K562 (cell line): ENCODE results near the gene ATL1. TPM values are rescaled to one million over a fixed set of nuclear protein-coding genes. Genes with fewer than 3 reads are reported as not detected.

ENCODE experiments used
- EHMT2 ChIP-seq: fragments of 450-650 bp; IDR thresholded peaks from 2 replicates; pipeline ENCODE4 v1.6.1; 2018; ENCODE audit warnings: antibody characterized with exemption
- FOXJ2 ChIP-seq: fragments of 200-800 bp; sonication (Bioruptor generic); IDR thresholded peaks from 2 replicates; pipeline ENCODE4 v1.6.1; 2016; ENCODE audit warnings: missing genetic modification characterization, missing compliant biosample characterization
- FOXK2 ChIP-seq, 2 experiments: fragments of 450-650 bp; IDR thresholded peaks in 1 of 2; conservative IDR thresholded peaks in 1 of 2; 2 replicates each; pipeline ENCODE4 v1.6.1; 2016; ENCODE audit warnings: low read depth in 2 of 2, mild to moderate bottlenecking in 1 of 2
- GTF2E2 ChIP-seq: fragments of 200-800 bp; sonication (Bioruptor generic); IDR thresholded peaks from 2 replicates; pipeline ENCODE4 v1.6.1; 2016; ENCODE audit warnings: missing genetic modification characterization, missing compliant biosample characterization
- GTF2F1 ChIP-seq: IDR thresholded peaks from 2 replicates; pipeline ENCODE4 v1.6.1; 2011; ENCODE audit warnings: low read depth, low read length, improper control_type of control experiment
- JUN ChIP-seq, 2 experiments: sonication (generic) in 1 of 2; formaldehyde crosslinking in 1 of 2; IDR thresholded peaks; 2 replicates each; pipeline versions ENCODE4 v1.6.1 to v1.8.0; 2012 to 2022; ENCODE audit warnings: borderline replicate concordance in 2 of 2, mild to moderate bottlenecking in 2 of 2, improper control_type of control experiment in 1 of 2, low read depth in 1 of 2, low read length in 1 of 2, missing genetic modification reagents in 1 of 2
- MTA3 ChIP-seq: fragments of 450-650 bp; formaldehyde crosslinking; IDR thresholded peaks from 2 replicates; pipeline ENCODE4 v1.6.1; 2017; ENCODE audit warnings: mild to moderate bottlenecking, borderline replicate concordance
- NCOA4 ChIP-seq: fragments of 450-650 bp; IDR thresholded peaks from 2 replicates; pipeline ENCODE4 v1.6.1; 2018; ENCODE audit warnings: mild to moderate bottlenecking; ENCODE audit not compliant: partially characterized antibody
- NRF1 ChIP-seq, 2 experiments: fragments of 450-650 bp; IDR thresholded peaks in 1 of 2; conservative IDR thresholded peaks in 1 of 2; 2 replicates each; pipeline ENCODE4 v1.6.1; 2014; ENCODE audit warnings: mild to moderate bottlenecking in 2 of 2
- PHTF2 ChIP-seq: fragments of 250-450 bp; sonication (Bioruptor Pico); IDR thresholded peaks from 2 replicates; pipeline ENCODE4 v1.5.0; 2021; ENCODE audit warnings: mild to moderate bottlenecking
- POLR3G ChIP-seq: IDR thresholded peaks from 2 replicates; pipeline ENCODE4 v1.6.1; 2011; ENCODE audit not compliant: insufficient read length, insufficient replicate concordance; ENCODE audit errors: extremely low read depth
- PTTG1 ChIP-seq: fragments of 450-650 bp; IDR thresholded peaks from 2 replicates; pipeline ENCODE4 v1.6.1; 2016; ENCODE audit warnings: low read depth, mild to moderate bottlenecking, missing genetic modification characterization, missing compliant biosample characterization
- PURB ChIP-seq: sonication (generic); formaldehyde crosslinking; IDR thresholded peaks from 2 replicates; pipeline ENCODE4 v1.9.0; 2021; ENCODE audit warnings: low read depth, mild to moderate bottlenecking, missing genetic modification reagents
- RAD21 ChIP-seq, 2 experiments: fragments of 250-450 bp in 1 of 2; fragments of 450-650 bp in 1 of 2; sonication (Bioruptor Pico) in 1 of 2; formaldehyde crosslinking in 1 of 2; IDR thresholded peaks in 1 of 2; conservative IDR thresholded peaks in 1 of 2; 2 replicates each; pipeline versions ENCODE4 v1.4.0 to v1.8.0; 2020 to 2022; ENCODE audit warnings: mild to moderate bottlenecking in 2 of 2, moderate library complexity in 1 of 2
- SOX6 ChIP-seq: fragments of 450-650 bp; IDR thresholded peaks from 2 replicates; pipeline ENCODE4 v1.6.1; 2014; ENCODE audit warnings: mild to moderate bottlenecking
- STAT5B ChIP-seq: fragments of 250-450 bp; sonication (Bioruptor Pico); IDR thresholded peaks from 2 replicates; pipeline ENCODE4 v1.8.0; 2021; ENCODE audit warnings: mild to moderate bottlenecking, inconsistent platforms
- TEAD1 ChIP-seq, 2 experiments: fragments of 450-650 bp in 1 of 2; sonication (generic) in 1 of 2; formaldehyde crosslinking; IDR thresholded peaks; 2 replicates each; pipeline versions ENCODE4 v1.4.0 to v1.8.0; 2020 to 2022; ENCODE audit warnings: mild to moderate bottlenecking in 2 of 2, missing genetic modification reagents in 1 of 2
- YY1 ChIP-seq, 3 experiments: IDR thresholded peaks; 2 replicates each; pipeline ENCODE4 v1.6.1; 2011; ENCODE audit warnings: low read length in 2 of 3, mild to moderate bottlenecking in 2 of 3, moderate library complexity in 2 of 3, borderline replicate concordance in 1 of 3, control low read depth in 1 of 3, low read depth in 1 of 3; ENCODE audit not compliant: insufficient read depth in 3 of 3, insufficient replicate concordance in 2 of 3, control insufficient read depth in 1 of 3, insufficient read length in 1 of 3; ENCODE audit errors: extremely low read depth in 1 of 3
- ZNF699 ChIP-seq: fragments of 250-450 bp; sonication (Bioruptor Pico); IDR thresholded peaks from 2 replicates; pipeline ENCODE4 v1.8.0; 2021; ENCODE audit warnings: mild to moderate bottlenecking, moderate library complexity; ENCODE audit not compliant: insufficient replicate concordance
- ZNF766 ChIP-seq: fragments of 200-800 bp; sonication (Bioruptor generic); conservative IDR thresholded peaks from 2 replicates; pipeline ENCODE4 v1.6.1; 2016; ENCODE audit warnings: missing genetic modification characterization, missing compliant biosample characterization
- ZNF780A ChIP-seq: fragments of 250-450 bp; sonication (Bioruptor Pico); IDR thresholded peaks from 2 replicates; pipeline ENCODE4 v1.5.0; 2021; ENCODE audit warnings: mild to moderate bottlenecking
- polyA plus RNA-seq, 8 experiments: library from polyadenylated mRNA; depleted of rRNA in 4 of 8; stranded (reverse) in 5 of 8; unstranded in 3 of 8; fragments of >200 nt; fragmentation: Nextera tagmentation in 2 of 8; fragmentation: Illumina TruSeq in 1 of 8; extraction: Ambion mirVana in 2 of 8; extraction: Trizol in 1 of 8; gene quantifications; 2 replicates each; pipeline versions ENCODE4 v1.2.1 to v1.2.3, GENCODE V29; 2011 to 2014; ENCODE audit warnings: inconsistent platforms in 1 of 8, missing spikeins in 1 of 8
- total RNA-seq, 7 experiments: library from RNA; depleted of rRNA in 6 of 7; stranded (reverse); fragments of >200 nt in 6 of 7; fragmentation: Illumina TruSeq in 2 of 7; extraction: Trizol in 2 of 7; gene quantifications; 2 replicates each; pipeline versions ENCODE4 v1.2.1 to v1.2.3, GENCODE V29; 2011 to 2021; ENCODE audit warnings: low replicate concordance in 1 of 7
- TF ChIP-seq, protein P1 (sequence below): sonication (generic); formaldehyde crosslinking; IDR thresholded peaks from 2 replicates; pipeline ENCODE4 v1.8.1; 2023; ENCODE audit warnings: mild to moderate bottlenecking, missing genetic modification reagents, moderate library complexity
- TF ChIP-seq, protein P2 (sequence below): fragments of 250-450 bp; sonication (Bioruptor Pico); IDR thresholded peaks from 2 replicates; pipeline ENCODE4 v1.5.0; 2021
- TF ChIP-seq, protein P3 (sequence below): fragments of 450-650 bp; formaldehyde crosslinking; IDR thresholded peaks from 2 replicates; pipeline ENCODE4 v1.4.0; 2020; ENCODE audit warnings: mild to moderate bottlenecking, mixed read lengths

The ATL1 gene
- total and polyA plus RNA-seq, 9 of the 15 experiments (the other 6 are each of a cell fraction or from before 2014, with no cell fraction given) = 0.04 to 0.16 (median 0.07) TPM; not detected in 4

DNA sequence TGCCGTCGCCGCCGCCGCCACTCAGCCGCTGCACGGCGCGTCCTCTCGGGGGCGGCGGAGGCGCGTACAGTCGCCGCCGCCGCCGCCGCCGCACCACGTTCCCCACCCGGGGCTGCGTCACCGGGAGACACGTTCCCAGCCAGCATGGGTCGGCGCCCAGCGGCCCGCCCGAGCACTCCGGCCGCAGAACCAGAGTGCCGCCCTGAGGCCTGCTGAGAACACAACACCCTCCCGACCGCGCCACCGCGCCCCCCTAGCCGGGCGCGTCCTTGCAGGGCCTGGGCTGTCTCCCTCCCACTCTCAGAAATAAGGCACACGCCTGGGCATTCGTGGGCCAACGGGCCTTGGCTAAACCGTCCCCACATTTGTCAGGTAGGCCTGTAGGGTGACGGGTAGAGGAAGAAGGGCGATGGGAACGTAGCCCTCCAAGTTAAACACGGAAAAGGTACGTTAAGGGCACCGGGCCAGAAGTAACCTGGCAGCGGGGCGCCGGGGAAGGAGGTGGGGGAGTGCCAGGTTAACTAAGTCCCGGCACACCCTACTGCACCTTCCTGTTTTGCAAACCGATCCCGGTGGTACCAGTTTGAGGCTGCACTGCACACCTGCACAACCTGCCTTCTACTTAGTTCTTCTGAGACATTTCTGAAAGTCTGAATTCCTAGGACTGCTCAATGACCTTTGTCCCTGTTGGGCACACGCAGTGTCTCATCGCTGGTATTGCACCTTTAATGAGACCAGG, 27.3 kb upstream of the ATL1 start, which contains the start of gene MAP4K5 (continued):
- TF ChIP-seq FOXK2 (conservative IDR thresholded peaks at IDR 0.05 in 1 of 2, IDR thresholded peaks at IDR 0.05 in 1 of 2; ENCODE audit: low read depth in 2 of 2) = peak; percentile 44 to 60; a peak in 3 of 4 replicates
- TF ChIP-seq, protein P1, sequence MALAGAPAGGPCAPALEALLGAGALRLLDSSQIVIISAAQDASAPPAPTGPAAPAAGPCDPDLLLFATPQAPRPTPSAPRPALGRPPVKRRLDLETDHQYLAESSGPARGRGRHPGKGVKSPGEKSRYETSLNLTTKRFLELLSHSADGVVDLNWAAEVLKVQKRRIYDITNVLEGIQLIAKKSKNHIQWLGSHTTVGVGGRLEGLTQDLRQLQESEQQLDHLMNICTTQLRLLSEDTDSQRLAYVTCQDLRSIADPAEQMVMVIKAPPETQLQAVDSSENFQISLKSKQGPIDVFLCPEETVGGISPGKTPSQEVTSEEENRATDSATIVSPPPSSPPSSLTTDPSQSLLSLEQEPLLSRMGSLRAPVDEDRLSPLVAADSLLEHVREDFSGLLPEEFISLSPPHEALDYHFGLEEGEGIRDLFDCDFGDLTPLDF (CRISPR knock-in tag) = no peak
- peak; percentile 12; the same call in 1 of the 2 replicates for TF ChIP-seq MTA3
- no peak for TF ChIP-seq TEAD1 (CRISPR knock-in tag; IDR thresholded peaks at IDR 0.05)
- TF ChIP-seq, protein P2, sequence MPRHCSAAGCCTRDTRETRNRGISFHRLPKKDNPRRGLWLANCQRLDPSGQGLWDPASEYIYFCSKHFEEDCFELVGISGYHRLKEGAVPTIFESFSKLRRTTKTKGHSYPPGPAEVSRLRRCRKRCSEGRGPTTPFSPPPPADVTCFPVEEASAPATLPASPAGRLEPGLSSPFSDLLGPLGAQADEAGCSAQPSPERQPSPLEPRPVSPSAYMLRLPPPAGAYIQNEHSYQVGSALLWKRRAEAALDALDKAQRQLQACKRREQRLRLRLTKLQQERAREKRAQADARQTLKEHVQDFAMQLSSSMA (CRISPR knock-in tag) = no peak
- TF ChIP-seq GTF2F1 = no peak
- peak; percentile 92 for TF ChIP-seq RAD21 (CRISPR knock-in tag; conservative IDR thresholded peaks at IDR 0.05 in 1 of 2, IDR thresholded peaks at IDR 0.05 in 1 of 2)
- no peak for TF ChIP-seq NCOA4
- peak; percentile 35; the same call in 1 of the 2 replicates for TF ChIP-seq SOX6
- TF ChIP-seq STAT5B (CRISPR knock-in tag) = no peak
- TF ChIP-seq ZNF699 (CRISPR knock-in tag) = no peak
- TF ChIP-seq POLR3G = no peak
- no peak for TF ChIP-seq ZNF766
- no peak for TF ChIP-seq ZNF780A (CRISPR knock-in tag)
- no peak for TF ChIP-seq FOXJ2 (tag)
- TF ChIP-seq PURB (CRISPR knock-in tag) = no peak
- peak; percentile 73; the same call in 1 of the 2 replicates for TF ChIP-seq JUN (IDR thresholded peaks at IDR 0.05; ENCODE audit: borderline replicate concordance, low read depth, low read length)
- 0 out of 2 replicates have a peak, but pooled peaks have one; percentile 16 for TF ChIP-seq JUN (CRISPR knock-in tag; IDR thresholded peaks at IDR 0.05; ENCODE audit: borderline replicate concordance)
- no peak for TF ChIP-seq EHMT2
- no peak for TF ChIP-seq PHTF2 (CRISPR knock-in tag)
- TF ChIP-seq NRF1 (conservative IDR thresholded peaks at IDR 0.05 in 1 of 2, IDR thresholded peaks at IDR 0.05 in 1 of 2) = no peak; a peak in 2 of 4 replicates
- TF ChIP-seq YY1 (IDR thresholded peaks at IDR 0.05; ENCODE audit: borderline replicate concordance in 1 of 3, control insufficient read depth in 1 of 3, extremely low read depth in 1 of 3, insufficient read depth in 3 of 3, insufficient read length in 1 of 3, insufficient replicate concordance in 2 of 3, low read depth in 1 of 3, low read length in 2 of 3) = peak in 2 of 3 experiments; percentile 57 to 58
- TF ChIP-seq, protein P3, sequence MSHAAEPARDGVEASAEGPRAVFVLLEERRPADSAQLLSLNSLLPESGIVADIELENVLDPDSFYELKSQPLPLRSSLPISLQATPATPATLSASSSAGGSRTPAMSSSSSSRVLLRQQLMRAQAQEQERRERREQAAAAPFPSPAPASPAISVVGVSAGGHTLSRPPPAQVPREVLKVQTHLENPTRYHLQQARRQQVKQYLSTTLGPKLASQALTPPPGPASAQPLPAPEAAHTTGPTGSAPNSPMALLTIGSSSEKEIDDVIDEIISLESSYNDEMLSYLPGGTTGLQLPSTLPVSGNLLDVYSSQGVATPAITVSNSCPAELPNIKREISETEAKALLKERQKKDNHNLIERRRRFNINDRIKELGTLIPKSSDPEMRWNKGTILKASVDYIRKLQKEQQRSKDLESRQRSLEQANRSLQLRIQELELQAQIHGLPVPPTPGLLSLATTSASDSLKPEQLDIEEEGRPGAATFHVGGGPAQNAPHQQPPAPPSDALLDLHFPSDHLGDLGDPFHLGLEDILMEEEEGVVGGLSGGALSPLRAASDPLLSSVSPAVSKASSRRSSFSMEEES (CRISPR knock-in tag) = no peak
- TF ChIP-seq PTTG1 (tag) = no peak
- TF ChIP-seq GTF2E2 (tag) = no peak
